DMS 273 (cell line): Measurements from ENCODE around the gene BUB1.
"Not testable (repeated sequence)": the region's sequence is repeated elsewhere in the genome, so short reads cannot be mapped to it uniquely, and the experiment has no call there.

Experiments
- DNase-seq: peaks from one replicate; lab custom pipeline; 2025; ENCODE audit not compliant: unreplicated experiment; lab: John Stamatoyannopoulos, UW

BUB1 gene

GRCh38 chr2:110605057-110605456, 72.8 kb downstream of the BUB1 start:
- not testable (repeated sequence) for DNase-seq

GRCh38 chr2:110603917-110604591, 73.8 kb downstream of the BUB1 start:
- DNase-seq: not testable (repeated sequence)

GRCh38 chr2:110602139-110602538, 75.7 kb downstream of the BUB1 start:
- DNase-seq: not testable (repeated sequence)

- not testable (repeated sequence) for DNase-seq
These were observed 85.9 kb downstream of the BUB1 start for GRCh38 chr2:110591973-110592372.

- not testable (repeated sequence) for DNase-seq
These were observed 88.1 kb downstream of the BUB1 start for GRCh38 chr2:110589677-110590330.

- not testable (repeated sequence) for DNase-seq
These were observed 89.3 kb downstream of the BUB1 start for GRCh38 chr2:110588520-110588919.
